Measurements from ENCODE around the gene ATG5.

- TF ChIP-seq CTCF (IDR thresholded peaks at IDR 0.05) (no peak), POLR2A (IDR thresholded peaks at IDR 0.05) (no peak)
Observed at GRCh38 chr6:106194949-106195921, 130.3 kb downstream of the ATG5 start.
